Measurements from ENCODE around the gene OLIG1.

OLIG1 gene

DNA sequence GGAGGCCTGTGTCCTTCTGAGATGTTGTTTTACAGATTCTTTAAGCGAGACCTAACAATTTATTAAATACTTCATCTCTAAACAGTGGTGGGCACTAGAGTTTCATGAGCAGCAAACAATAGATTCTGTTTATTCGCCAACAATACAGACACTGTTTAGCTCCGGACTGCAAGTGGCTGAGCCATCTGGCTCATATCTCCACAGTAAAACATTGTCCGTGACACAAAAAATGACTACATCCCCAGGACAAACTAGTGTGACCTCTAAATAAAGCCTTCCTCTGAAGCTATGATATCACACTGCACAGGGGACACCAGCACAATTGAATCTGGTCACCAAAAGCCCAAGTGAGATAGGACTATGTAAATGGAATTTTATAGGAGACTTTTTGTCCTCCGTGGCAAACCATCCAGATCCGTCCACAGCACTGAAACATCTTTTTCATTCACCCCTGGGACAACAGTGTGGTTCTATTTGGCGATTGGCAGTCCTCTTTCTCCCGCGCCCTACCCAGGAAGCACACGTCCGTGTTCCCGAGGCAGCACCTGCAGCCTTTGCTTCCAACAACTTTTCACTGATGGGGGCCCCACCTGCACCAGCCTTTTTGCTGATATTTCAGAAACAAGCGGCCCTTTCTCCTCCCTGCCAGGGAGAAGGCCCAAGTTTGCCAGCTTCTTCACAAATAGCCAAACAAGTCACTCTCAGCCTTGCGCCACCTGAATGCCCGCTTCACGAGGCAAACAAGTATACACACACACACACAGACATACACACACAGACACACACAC, 47.4 kb downstream of the OLIG1 start:
- no peak overlapping the region for H3K4me3 ChIP-seq (ENCODE audit: low read length, poor library complexity, severe bottlenecking)
- peaks cover 10% of the 10 kb centered on the region for H3K4me1 ChIP-seq (ENCODE audit: insufficient read depth, low read length, poor library complexity, severe bottlenecking)
- no peak overlapping the region for H2AFZ ChIP-seq (ENCODE audit: low read length)
- H4K20me1 ChIP-seq (ENCODE audit: insufficient read depth, low read length, poor library complexity, severe bottlenecking): no peaks in the 10 kb centered on the region
- H3K36me3 ChIP-seq (ENCODE audit: insufficient read depth, low read length): no peaks in the 10 kb centered on the region
- no peaks in the 10 kb centered on the region for H3K79me2 ChIP-seq (ENCODE audit: insufficient read depth, low read length)
- no peaks in the 10 kb centered on the region for H3F3A ChIP-seq (ENCODE audit: low read depth)
- TF ChIP-seq EZH2phosphoT487 (IDR thresholded peaks at IDR 0.05; ENCODE audit: borderline replicate concordance): no peak
- TF ChIP-seq CTCF (conservative IDR thresholded peaks at IDR 0.05; ENCODE audit: low read length): no peak
- no peaks in the 10 kb centered on the region for H3K9me2 ChIP-seq (replicated peaks; ENCODE audit: low read depth, low read length)
- no peak overlapping the region for H3K4me2 ChIP-seq (ENCODE audit: low read depth, low read length, poor library complexity, severe bottlenecking)
- H3K9ac ChIP-seq (ENCODE audit: low read depth, low read length, poor library complexity, severe bottlenecking): no peak overlapping the region
- H3K27me3 ChIP-seq (ENCODE audit: insufficient read depth, low read length, poor library complexity, severe bottlenecking): no peaks in the 10 kb centered on the region
- no peaks in the 10 kb centered on the region for H3K9me3 ChIP-seq (ENCODE audit: insufficient read depth, low read depth, low read length)

Data from Loucy (cell line).